ENCODE results near the gene OST4.

OST4 gene

DNA sequence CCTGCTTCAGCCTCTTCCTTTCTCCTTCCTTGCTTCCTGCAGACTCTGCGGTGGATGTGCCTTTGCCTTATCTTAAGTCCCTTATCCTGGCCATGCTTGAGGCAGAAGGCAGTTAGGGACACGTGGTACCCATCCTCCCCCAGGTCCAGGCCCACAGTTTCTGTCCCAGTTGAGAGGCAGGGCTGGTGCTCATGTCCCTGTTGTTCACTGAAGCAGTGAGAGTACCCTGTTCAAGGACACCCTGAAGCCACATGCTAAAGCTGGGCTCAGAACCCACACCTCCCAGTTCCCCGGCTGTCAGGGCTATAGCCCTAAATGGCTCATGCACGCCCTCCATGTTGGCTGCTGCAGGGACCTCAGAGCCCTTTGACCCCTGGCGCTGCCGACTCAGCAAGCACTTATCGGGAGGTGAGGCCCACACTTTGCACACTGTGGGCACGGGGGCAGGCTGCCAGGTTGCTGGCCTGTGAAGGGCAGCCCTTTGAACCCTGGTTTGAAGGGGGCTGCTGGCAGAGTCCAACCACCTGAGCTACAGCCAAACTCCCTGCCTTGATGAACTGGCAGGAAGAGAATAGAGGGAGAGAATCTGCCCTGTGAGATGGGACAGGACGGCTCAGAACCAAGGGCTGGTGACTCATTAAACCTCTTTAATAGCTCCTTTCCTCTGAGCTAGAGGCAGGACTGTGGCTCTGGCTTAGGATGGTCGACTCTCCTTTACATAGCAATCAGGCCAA, 21.4 kb upstream of the OST4 start:
- no peak for DNase-seq

DNA sequence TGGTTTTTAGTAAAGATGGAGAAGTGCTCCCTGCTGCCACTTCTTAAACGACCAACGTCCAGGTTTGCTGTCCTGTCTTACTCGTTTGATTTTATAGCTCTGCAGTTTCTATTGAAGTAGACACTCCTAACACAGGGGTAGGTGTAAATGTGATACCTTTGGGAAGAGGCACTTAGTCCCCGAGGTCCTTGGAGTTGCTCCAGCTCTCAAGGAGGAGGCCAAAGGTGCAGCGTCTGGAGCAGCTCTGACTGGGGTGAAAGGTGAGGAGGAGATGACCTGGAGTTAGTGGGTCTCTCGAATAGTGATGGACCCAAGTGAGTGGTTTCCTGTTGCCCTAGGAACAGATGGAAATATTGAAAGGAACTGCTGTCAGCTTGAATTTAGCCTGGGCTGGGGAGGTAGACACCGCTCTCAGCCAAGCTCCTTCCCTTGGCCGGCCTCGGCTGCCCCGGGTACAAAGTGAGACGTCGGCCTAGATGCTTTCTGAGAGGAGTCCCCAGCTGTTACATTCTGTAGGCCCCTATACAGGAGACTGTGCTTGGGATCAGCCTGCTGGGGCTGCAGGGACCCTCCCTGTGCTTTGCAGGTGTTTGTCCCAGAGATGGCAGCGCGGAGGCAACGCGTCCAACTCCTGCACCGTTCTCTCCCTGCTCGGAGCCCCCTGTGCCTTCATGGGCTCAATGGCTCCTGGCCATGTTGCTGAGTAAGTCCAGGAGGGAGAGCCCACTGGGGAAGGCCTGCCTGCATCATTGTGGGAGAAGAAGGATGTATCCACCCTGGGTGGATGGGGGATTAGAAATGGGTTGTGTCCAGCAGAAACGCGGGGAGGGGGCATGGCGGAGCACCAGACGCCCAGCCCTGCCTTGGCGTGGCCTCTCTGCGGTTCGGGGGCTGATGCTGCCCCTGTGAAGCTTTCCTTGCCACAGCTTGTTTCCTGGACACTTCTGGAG, 20.6 kb upstream of the OST4 start:
- no peak for DNase-seq

DNA sequence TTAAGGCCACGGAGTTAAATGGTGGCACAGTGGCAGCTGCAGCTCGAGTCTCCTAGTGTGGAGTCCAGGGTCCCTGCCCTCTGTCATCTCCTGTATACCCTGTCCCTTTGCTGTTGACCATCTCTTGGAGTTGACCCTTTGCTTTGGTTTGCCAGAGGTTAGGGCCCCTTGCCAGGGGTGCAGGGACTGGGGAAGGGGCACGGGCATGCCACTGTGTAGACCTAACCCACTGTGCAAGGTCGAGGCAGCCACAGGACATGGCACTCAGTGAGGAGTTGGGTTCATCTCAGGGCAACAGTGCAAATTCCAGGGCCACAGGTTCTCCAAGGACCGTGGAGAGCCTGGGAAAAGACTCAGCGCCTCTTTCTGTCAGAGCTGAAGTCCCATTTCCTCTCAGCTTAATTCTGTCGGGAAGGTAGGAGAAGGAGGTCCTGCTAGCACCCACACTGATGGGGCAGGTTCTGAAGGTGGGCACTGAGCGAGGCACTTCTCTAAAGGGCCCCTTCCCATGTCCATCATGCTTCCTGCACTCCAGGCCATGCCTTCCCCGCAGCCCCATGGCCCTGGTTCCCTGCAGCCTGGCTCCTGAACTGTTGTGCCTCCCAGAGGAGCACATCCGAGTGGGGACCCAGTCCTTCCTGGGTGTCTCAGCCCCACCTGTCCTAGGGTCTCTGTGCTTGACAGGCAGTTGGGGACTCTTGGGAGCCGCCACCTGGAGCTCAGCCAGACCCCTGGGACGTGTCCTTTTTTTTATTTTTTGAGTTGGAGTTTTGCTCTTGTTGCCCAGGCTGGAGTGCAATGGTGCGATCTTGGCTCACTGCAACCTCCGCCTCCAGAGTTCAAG, 17.9 kb upstream of the OST4 start:
- no peak for DNase-seq

DNA sequence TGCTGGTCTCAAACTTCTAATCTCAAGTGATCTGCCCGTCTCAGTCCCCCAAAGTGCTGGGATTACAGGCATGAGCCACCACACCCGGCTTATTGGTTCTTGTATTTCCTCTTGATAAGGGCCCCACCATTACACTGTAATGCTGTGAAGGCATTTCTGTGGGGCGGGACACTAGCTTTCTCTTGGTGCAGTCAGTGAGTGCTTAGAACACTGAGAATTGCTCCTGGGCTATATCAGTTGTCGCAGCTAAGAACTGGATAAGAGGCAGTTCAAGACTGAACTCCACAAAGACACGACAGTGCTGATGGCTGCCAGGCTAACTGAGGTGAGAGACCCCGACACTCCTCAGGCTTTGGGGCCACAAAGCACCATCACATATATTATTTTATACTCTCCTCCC, 17.2 kb upstream of the OST4 start:
- DNase-seq: no peak

DNA sequence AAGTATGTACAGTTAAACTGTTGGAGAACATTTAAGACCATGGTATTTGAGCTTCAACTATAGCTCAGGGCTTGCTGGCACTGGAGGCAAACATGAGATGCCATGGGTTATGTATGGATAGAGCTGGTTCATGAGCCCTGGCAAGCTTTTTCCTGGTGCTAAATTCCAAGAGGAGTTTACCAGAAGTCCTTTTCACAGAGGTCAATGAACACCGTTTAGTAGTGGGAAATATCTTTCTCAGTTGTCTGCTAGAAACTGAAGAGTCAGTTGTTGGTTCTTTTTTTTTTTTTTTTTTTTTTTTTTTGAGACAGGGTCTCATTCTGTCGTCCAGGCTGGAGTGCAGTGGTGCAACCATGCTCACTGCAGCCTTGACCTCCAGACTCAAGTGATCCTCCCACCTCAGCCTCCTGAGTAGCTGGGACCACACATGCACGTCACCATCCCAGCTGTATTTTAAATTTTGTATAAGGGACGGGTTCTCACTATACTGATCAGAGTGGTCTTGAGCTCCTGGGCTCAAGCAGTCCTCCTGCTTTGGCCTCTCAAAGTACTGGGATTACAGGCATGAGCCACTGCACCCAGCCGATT, 16.5 kb upstream of the OST4 start:
- no peak for DNase-seq

DNA sequence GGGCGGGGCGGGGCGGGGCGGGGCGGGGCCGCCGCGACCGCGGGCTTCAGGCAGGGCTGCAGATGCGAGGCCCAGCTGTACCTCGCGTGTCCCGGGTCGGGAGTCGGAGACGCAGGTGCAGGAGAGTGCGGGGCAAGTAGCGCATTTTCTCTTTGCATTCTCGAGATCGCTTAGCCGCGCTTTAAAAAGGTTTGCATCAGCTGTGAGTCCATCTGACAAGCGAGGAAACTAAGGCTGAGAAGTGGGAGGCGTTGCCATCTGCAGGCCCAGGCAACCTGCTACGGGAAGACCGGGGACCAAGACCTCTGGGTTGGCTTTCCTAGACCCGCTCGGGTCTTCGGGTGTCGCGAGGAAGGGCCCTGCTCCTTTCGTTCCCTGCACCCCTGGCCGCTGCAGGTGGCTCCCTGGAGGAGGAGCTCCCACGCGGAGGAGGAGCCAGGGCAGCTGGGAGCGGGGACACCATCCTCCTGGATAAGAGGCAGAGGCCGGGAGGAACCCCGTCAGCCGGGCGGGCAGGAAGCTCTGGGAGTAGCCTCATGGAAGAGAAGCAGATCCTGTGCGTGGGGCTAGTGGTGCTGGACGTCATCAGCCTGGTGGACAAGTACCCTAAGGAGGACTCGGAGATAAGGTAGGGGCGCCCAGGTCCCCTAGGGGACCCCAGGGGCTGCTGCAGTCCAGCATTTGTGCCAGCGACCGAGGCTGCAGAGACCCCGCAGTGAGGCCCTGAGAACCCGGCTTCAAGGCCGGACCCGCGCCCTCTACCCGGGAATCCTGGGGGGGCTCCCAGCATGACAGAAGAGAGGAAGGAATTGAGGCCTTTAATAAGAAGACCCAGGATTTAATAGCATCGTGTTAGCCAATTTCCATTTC, 15.5 kb upstream of the OST4 start, which contains the start of gene KHK:
Gene KHK, plus strand, starts transcription at position 49 of the 870 bp plus-strand sequence. Its CDS starts 488 bp downstream, at position 537.
- peak; percentile 46 for DNase-seq

DNA sequence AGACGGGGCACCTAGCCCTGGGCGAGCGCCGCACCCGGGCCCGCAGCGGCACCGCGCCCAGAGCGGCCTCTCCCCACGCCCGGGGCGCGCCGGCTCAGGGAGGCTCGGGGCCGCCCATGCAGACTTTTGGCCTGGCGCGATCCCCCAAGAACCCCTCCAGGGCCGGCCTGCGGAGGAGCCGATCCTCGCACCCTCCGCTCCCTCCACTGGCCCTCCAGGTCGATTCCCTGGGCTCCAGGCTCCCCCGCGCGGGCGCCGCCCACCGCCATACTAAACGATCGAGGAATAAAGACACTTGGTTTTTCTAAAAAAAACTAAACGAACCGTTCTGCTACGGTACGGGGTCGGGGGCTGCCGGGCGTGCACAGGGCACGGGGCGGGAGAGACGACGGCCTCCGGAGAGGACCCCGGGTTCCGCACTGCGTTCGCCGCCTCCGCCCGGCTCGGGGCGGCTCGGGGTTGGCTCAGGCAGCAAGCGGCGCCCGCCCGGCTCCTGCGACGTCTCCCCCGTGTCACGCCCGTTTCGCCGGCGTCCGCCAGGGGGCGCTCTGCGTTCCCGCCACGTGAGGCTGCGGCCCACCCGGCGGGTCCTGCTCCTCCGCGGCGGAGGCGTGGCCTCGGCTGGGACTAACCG, 14.8 kb upstream of the OST4 start:
- peak; percentile 87 for DNase-seq

DNA sequence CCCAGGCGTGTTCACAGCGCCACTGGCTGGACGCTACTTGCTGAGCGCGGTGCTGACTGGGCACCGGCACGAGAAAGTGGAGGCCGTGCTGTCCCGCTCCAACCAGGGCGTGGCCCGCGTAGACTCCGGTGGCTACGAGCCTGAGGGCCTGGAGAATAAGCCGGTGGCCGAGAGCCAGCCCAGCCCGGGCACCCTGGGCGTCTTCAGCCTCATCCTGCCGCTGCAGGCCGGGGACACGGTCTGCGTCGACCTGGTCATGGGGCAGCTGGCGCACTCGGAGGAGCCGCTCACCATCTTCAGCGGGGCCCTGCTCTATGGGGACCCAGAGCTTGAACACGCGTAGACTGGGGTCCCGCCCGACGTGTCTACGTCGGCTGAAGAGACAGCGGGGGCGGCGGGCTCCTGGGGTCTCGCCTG, 14.2 kb upstream of the OST4 start:
- DNase-seq: no peak

DNA sequence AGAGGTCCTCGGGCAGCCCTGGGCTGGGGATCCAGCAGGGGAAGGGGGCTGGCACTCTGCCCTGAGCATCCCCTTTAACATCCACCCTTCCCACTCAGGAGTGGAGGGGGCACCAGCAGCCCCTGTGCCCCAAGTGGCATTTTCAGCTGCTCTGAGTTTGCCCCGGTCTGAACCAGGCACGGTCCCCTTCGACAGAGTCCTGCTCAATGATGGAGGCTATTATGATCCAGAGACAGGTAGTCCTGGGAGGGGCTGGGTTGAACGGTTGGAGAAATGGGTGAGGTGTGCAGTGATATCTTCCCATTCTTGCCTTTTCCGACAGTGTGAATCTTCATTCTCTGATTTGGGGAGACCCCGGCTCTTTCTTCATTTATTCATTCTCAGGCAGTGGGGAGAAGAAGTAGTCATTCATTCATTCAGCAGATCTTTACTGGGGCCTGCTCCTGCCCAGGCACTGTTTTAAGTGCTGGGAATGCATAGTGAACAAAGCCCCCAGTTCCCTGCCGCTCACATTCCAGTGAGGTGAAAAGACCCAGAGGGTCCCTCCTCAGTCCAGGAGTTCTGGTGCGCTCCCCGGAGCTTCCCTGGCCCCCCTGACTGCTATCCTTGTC, 13.7 kb upstream of the OST4 start:
- DNase-seq: no peak

DNA sequence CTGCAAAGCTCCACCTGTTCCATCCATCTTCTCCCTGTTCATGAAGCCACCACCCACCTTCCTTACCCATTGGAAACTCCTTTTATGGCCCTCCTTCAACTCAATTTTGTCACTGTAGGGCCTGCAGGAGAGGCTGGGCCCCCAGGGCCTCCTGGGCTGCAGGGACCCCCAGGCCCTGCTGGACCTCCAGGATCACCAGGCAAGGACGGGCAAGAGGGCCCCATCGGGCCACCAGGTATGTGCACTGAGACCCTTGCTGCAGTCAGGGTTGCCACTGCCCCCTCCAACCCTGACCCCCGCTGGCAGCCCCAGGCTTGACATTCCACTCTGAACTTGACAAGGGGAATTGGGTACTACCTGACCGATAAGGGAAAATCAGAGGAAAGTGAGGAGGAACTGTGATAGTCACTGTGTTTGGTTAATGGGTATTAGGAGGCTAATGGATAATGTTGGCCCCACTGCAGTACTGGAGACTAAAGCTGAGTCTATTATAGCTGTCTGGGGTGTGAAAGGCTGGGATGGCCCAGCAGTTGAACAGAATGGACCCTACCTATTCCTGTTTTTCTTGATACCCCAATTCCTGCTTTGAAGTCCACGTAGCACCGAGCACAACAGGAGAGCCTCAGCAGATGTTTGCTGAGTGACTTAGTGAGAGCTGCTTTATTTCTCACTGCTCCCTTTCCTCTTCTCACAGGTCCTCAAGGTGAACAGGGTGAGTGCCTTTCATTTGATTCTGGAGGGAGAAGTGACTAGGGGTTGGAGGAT, 13.0 kb upstream of the OST4 start:
- no peak for DNase-seq

DNA sequence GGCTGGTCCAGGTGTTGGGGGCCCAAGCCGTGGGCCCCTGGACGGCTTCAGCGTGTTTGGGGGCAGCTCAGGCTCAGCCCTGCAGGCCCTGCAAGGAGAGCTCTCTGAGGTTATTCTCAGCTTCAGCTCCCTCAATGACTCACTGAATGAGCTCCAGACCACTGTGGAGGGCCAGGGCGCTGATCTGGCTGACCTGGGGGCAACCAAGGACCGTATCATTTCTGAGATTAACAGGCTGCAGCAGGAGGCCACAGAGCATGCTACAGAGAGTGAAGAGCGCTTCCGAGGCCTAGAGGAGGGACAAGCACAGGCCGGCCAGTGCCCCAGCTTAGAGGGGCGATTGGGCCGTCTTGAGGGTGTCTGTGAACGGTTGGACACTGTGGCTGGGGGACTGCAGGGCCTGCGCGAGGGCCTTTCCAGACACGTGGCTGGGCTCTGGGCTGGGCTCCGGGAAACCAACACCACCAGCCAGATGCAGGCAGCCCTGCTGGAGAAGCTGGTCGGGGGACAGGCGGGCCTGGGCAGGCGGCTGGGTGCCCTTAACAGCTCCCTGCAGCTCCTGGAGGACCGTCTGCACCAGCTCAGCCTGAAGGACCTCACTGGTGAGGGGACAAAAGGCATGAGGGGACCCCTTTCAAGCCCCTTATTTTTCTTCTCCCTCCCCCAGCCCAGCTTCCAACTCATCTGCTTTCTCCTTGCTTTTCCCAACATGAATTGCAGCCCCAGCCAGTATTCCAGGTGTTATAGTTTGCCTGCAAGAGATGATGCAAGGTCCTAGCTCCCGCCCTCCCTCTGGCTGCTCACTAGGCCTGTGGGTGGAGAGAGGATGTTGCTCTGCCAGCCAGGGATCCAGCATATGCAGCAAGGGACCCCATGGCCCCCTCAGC, 12.2 kb upstream of the OST4 start:
- no peak for DNase-seq

DNA sequence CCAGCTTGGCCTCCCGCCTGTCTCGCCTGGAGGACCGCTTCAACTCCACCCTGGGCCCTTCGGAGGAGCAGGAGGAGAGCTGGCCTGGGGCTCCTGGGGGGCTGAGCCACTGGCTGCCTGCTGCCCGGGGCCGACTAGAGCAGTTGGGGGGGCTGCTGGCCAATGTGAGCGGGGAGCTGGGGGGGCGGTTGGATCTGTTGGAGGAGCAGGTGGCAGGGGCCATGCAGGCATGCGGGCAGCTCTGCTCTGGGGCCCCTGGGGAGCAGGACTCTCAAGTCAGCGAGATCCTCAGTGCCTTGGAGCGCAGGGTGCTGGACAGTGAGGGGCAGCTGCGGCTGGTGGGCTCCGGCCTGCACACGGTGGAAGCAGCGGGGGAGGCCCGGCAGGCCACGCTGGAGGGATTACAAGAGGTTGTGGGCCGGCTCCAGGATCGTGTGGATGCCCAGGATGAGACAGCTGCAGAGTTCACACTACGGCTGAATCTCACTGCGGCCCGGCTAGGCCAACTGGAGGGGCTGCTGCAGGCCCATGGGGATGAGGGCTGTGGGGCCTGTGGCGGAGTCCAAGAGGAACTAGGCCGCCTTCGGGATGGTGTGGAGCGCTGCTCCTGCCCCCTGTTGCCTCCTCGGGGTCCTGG, 11.4 kb upstream of the OST4 start:
- DNase-seq: no peak

DNA sequence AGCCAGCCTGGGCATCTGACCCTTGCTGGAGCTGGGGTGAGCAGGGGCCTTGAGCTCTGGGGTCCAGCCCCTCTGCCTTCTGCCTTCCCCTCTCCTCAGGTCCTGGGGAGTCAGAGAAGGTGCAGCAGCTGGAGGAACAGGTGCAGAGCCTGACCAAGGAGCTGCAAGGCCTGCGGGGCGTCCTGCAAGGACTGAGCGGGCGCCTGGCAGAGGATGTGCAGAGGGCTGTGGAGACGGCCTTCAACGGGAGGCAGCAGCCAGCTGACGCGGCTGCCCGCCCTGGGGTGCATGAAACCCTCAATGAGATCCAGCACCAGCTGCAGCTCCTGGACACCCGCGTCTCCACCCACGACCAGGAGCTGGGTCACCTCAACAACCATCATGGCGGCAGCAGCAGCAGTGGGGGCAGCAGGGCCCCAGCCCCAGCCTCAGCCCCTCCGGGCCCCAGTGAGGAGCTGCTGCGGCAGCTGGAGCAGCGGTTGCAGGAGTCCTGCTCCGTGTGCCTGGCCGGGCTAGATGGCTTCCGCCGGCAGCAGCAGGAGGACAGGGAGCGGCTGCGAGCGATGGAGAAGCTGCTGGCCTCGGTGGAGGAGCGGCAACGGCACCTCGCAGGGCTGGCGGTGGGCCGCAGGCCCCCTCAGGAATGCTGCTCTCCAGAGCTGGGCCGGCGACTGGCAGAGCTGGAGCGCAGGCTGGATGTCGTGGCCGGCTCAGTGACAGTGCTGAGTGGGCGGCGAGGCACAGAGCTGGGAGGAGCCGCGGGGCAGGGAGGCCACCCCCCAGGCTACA, 10.7 kb upstream of the OST4 start:
- DNase-seq: no peak

DNA sequence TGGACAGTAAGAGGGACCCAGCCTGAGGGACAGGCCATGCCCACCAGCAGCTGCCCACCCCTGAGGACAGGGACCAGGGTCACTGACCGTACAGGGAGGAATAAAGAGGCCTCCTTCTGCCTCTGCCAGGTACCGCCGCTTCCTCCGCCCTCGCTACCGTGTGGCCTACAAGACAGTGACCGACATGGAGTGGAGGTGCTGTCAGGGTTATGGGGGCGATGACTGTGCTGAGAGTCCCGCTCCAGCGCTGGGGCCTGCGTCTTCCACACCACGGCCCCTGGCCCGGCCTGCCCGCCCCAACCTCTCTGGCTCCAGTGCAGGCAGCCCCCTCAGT, 9.1 kb upstream of the OST4 start:
- DNase-seq: no peak

DNA sequence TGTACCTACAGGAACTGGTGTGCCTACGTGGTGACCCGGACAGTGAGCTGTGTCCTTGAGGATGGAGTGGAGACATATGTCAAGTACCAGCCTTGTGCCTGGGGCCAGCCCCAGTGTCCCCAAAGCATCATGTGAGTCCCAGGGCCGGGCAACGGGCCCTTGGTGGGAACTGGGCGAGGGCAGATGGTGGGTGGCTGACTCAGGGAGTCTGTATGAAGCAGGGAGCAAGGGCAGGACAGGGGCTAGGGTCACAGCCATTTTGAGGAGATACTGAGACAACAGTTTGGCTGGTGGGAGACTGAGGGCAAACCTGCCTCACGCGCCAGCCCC, 8.7 kb upstream of the OST4 start:
- DNase-seq: no peak

DNA sequence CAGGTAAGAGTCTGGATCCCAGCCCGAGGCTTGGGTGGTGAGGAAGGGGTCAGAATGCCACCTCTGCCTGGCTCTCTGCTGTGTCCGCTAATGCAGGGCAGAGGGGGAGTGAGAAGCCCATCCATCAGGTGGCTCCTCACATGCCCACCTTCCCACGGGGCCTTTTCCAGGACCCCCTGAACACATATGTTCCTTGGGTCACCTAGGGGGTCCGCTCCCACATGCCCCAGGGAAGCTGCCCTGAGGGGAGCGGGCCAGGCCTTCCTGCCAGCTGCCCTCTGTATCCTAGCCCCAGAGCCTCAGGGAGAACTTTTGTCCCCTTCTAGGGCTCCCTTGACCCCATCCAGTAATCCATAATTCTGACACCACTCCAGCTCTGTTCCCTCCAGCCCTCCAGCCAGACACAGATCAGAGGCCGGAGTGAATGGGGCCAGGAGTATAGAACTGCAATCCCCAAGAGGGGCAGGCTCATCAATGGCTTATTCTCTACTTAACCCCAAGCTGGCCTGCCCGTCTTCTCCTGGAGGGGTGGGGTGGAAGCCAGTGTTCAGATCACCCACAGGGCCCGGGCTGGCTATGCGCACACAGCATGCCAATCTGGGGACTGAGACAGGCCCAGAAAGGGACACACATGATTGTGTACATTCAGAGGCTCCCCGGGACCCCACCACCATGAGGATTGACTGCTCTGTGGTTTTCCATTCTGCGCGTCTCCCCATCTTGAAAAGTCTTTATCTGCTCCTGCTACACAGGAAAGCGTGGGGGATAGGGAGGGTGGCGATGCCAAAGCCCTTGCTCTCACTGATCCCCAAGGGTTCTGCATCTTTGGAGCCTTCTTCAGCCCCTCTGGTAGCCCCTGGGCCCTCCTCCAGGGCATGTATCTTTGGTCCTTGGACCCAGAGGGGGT, 8.0 kb upstream of the OST4 start:
- DNase-seq: no peak

All from NCI-H226 (cell line).